A549 (cell line): Measurements from ENCODE around the gene TMCC2. TPM values are rescaled to one million over a fixed set of nuclear protein-coding genes. Genes with fewer than 3 reads are reported as not detected.
A peak's percentile ranks its signal among the peaks of the same experiment; 100 is the strongest.

Experiments
- ATAC-seq, 2 experiments: fragments of 200-7000 bp in 1 of 2; fragments of >200 bp in 1 of 2; cut with Nextera tagmentation in 1 of 2; cut with Tn5 transposase in 1 of 2; 3 replicates each; pipeline versions ENCODE4 v1.8.0 to v1.9.1; 2018 to 2020; ENCODE audit warnings: mild to moderate bottlenecking in 1 of 2, moderate library complexity in 1 of 2
- CTCF ChIA-PET: fragments of 300-600 bp; sonication (Branson Sonifier 250); formaldehyde crosslinking; extraction: SDS; loops from one replicate; lab custom pipeline; 2021; ENCODE audit warnings: antibody characterized with exemption, inconsistent platforms; lab: Yijun Ruan, JAX
- POLR2A ChIA-PET: fragments of 350-600 bp; formaldehyde crosslinking; extraction: SDS; loops from one replicate; lab custom pipeline; 2021; ENCODE audit warnings: antibody characterized with exemption, inconsistent platforms; lab: Yijun Ruan, JAX
- DNase-seq, 2 experiments: peaks; one replicate each; pipeline versions ENCODE4 v3.0.0 to v3.0.0-alpha.2; 2011 to 2016; ENCODE audit warnings: low read depth in 1 of 2, low spot score in 1 of 2
- FAIRE-seq: peaks from 2 replicates; lab custom pipeline; 2011; peaks lifted over from hg19 to GRCh38; lab: Jason Lieb, UNC
- H3K27ac ChIP-seq, 2 experiments: fragments of >200 bp; sonication (Bioruptor Twin); formaldehyde crosslinking; 3 replicates each; pipeline ENCODE4 v1.5.1; 2016 to 2017
- H3K4me1 ChIP-seq: fragments of >200 bp; sonication (Bioruptor Twin); formaldehyde crosslinking; 3 replicates; pipeline ENCODE4 v1.6.1; 2016
- H3K4me2 ChIP-seq: fragments of >200 bp; sonication (Bioruptor Twin); formaldehyde crosslinking; 3 replicates; pipeline ENCODE4 v1.6.1; 2016
- H3K4me3 ChIP-seq: fragments of >200 bp; sonication (Bioruptor Twin); formaldehyde crosslinking; 3 replicates; pipeline ENCODE4 v1.5.1; 2016
- H3K9me3 ChIP-seq: fragments of >200 bp; sonication (Bioruptor Twin); formaldehyde crosslinking; 3 replicates; pipeline ENCODE4 v1.6.1; 2016
- BCL3 ChIP-seq: fragments of >200 bp; sonication (Bioruptor Twin); formaldehyde crosslinking; IDR thresholded peaks from 3 replicates; pipeline ENCODE4 v1.6.1; 2016
- CEBPB ChIP-seq, 2 experiments: fragments of >200 bp in 1 of 2; sonication (Bioruptor Twin) in 1 of 2; formaldehyde crosslinking in 1 of 2; IDR thresholded peaks; 2 replicates each; pipeline ENCODE4 v1.6.1; 2012 to 2016
- CTCF ChIP-seq: fragments of >200 bp; sonication (Bioruptor Twin); formaldehyde crosslinking; IDR thresholded peaks from 3 replicates; pipeline ENCODE4 v1.5.1; 2016
- E2F6 ChIP-seq: IDR thresholded peaks from 2 replicates; pipeline ENCODE4 v1.6.1; 2012; ENCODE audit warnings: low read depth, borderline replicate concordance
- EHMT2 ChIP-seq: fragments of 200-600 bp; sonication (generic); IDR thresholded peaks from 2 replicates; pipeline ENCODE4 v1.6.1; 2016; ENCODE audit warnings: antibody characterized with exemption, low read depth, mild to moderate bottlenecking, moderate library complexity
- ELK1 ChIP-seq: fragments of 150-350 bp; IDR thresholded peaks from 2 replicates; pipeline ENCODE4 v1.6.1; 2014; ENCODE audit warnings: low read depth, mild to moderate bottlenecking, low read length
- FOSB ChIP-seq: fragments of 250-450 bp; sonication (Bioruptor Pico); IDR thresholded peaks from 2 replicates; pipeline ENCODE4 v1.5.0; 2020; ENCODE audit warnings: mild to moderate bottlenecking, moderate library complexity
- FOXS1 ChIP-seq: fragments of 250-450 bp; sonication (Bioruptor Pico); IDR thresholded peaks from 2 replicates; pipeline ENCODE4 v1.5.0; 2020; ENCODE audit warnings: mild to moderate bottlenecking, moderate library complexity
- GATA3 ChIP-seq: IDR thresholded peaks from 2 replicates; pipeline ENCODE4 v1.6.1; 2012; ENCODE audit warnings: borderline replicate concordance
- HDAC2 ChIP-seq: fragments of 200-600 bp; sonication (generic); IDR thresholded peaks from 2 replicates; pipeline ENCODE4 v1.6.1; 2016
- HES2 ChIP-seq: fragments of >200 bp; sonication (Bioruptor Twin); formaldehyde crosslinking; IDR thresholded peaks from 2 replicates; pipeline ENCODE4 v1.6.1; 2016
- HMGXB4 ChIP-seq: fragments of 250-450 bp; sonication (Bioruptor Pico); IDR thresholded peaks from 2 replicates; pipeline ENCODE4 v1.5.0; 2021; ENCODE audit warnings: mild to moderate bottlenecking, moderate library complexity, borderline replicate concordance
- HOXB5 ChIP-seq: fragments of 250-450 bp; sonication (Bioruptor Pico); IDR thresholded peaks from 2 replicates; pipeline ENCODE4 v1.5.0; 2020; ENCODE audit warnings: mild to moderate bottlenecking, moderate library complexity
- JUNB ChIP-seq: fragments of >200 bp; sonication (Bioruptor Twin); formaldehyde crosslinking; IDR thresholded peaks from 2 replicates; pipeline ENCODE4 v1.6.1; 2016
- KDM1A ChIP-seq: fragments of 200-600 bp; sonication (generic); IDR thresholded peaks from 2 replicates; pipeline ENCODE4 v1.6.1; 2016; ENCODE audit warnings: low read depth, mild to moderate bottlenecking
- MAZ ChIP-seq: fragments of 150-350 bp; IDR thresholded peaks from 2 replicates; pipeline ENCODE4 v1.6.1; 2014; ENCODE audit warnings: antibody characterized with exemption, low read depth, low read length, borderline replicate concordance
- NFE2L2 ChIP-seq: fragments of 150-350 bp; conservative IDR thresholded peaks from 2 replicates; pipeline ENCODE4 v1.6.1; 2014; ENCODE audit warnings: low read length
- NPAS2 ChIP-seq: fragments of 250-450 bp; sonication (Bioruptor Pico); IDR thresholded peaks from 2 replicates; pipeline ENCODE4 v1.8.0; 2022; ENCODE audit warnings: mild to moderate bottlenecking, moderate library complexity, borderline replicate concordance
- NR3C1 ChIP-seq: fragments of >200 bp; sonication (Bioruptor Twin); formaldehyde crosslinking; IDR thresholded peaks from 3 replicates; pipeline ENCODE4 v1.6.1; 2017
- POLR2AphosphoS2 ChIP-seq: conservative IDR thresholded peaks from 2 replicates; pipeline ENCODE4 v1.6.1; 2012; ENCODE audit warnings: low read length, improper control_type of control experiment, inconsistent platforms
- RARB ChIP-seq: fragments of 250-450 bp; sonication (Bioruptor Pico); IDR thresholded peaks from 2 replicates; pipeline ENCODE4 v1.8.0; 2021; ENCODE audit warnings: mild to moderate bottlenecking, moderate library complexity
- RCOR1 ChIP-seq: fragments of 150-350 bp; IDR thresholded peaks from 2 replicates; pipeline ENCODE4 v1.6.1; 2014; ENCODE audit warnings: antibody characterized with exemption, low read length, low read depth
- TFCP2L1 ChIP-seq: fragments of 250-450 bp; sonication (Bioruptor Pico); IDR thresholded peaks from 2 replicates; pipeline ENCODE4 v1.5.0; 2021; ENCODE audit warnings: mild to moderate bottlenecking
- USF2 ChIP-seq: fragments of 450-650 bp; IDR thresholded peaks from 2 replicates; pipeline ENCODE4 v1.6.1; 2014; ENCODE audit warnings: antibody characterized with exemption
- ZFP36 ChIP-seq: fragments of 450-650 bp; IDR thresholded peaks from 2 replicates; pipeline ENCODE4 v1.6.1; 2014; ENCODE audit warnings: borderline replicate concordance; ENCODE audit not compliant: partially characterized antibody
- ZSCAN20 ChIP-seq: fragments of 250-450 bp; sonication (Bioruptor Pico); IDR thresholded peaks from 2 replicates; pipeline ENCODE4 v1.8.0; 2022; ENCODE audit warnings: mild to moderate bottlenecking, moderate library complexity
- WGBS: methylation state at CpG from one replicate; pipeline ENCODE4 v1.1.6; 2017; ENCODE audit errors: missing lambda C conversion rate; 5-methylcytosine and 5-hydroxymethylcytosine counted together
- polyA plus RNA-seq, 4 experiments: library from polyadenylated mRNA; depleted of rRNA in 3 of 4; stranded (reverse); fragments of >200 nt; fragmentation: RNase III in 1 of 4; extraction: RNeasy Plus Mini Kit Qiagen cat#74134 plus additional on column Dnase treatment in 1 of 4; gene quantifications; 2 replicates in 3 of 4; 3 replicates in 1 of 4; pipeline ENCODE4 v1.2.3, GENCODE V29; 2011 to 2017

Gene TMCC2
- polyA plus RNA-seq, 2 of the 4 experiments (the other 2 are of a cell fraction), result 1.7 to 3.2 TPM

GRCh38 chr1:205190845-205191577 lies 36.7 kb upstream of the TMCC2 start:
- Histone ChIP-seq H3K27ac (peak overlapping the region in 1 of 2 experiments; percentile 14; a peak in 1 of 6 replicates), H3K4me1 (peaks cover 23% of the 10 kb centered on the region), H3K4me2 (peak overlapping the region; percentile 57), H3K9me3 (no peaks in the 10 kb centered on the region), H3K4me3 (no peak overlapping the region)
- DNase-seq (no peak), FAIRE-seq (no peak), ATAC-seq (peak in 1 of 2 experiments; percentile 53; a peak in 4 of 6 replicates)
- ChIA-PET CTCF (interaction anchor here (0.9 to 1.7 kb wide), 3 partner anchors 39 to 129 kb away, joined by 3 to 4 read pairs (median 4); partner anchors contain the start of gene RBBP5), POLR2A (interaction anchor here (0.7 kb wide), 1 partner anchor 20 kb away, joined by 3 read pairs; no protein-coding TSS in a partner anchor)
- TF ChIP-seq NR3C1 (no peak), POLR2AphosphoS2 (no peak), USF2 (no peak), FOXS1 (CRISPR knock-in tag) (no peak), RARB (CRISPR knock-in tag) (no peak), MAZ (no peak), JUNB (no peak), ELK1 (no peak), HOXB5 (CRISPR knock-in tag) (no peak), ZSCAN20 (CRISPR knock-in tag) (no peak), HMGXB4 (CRISPR knock-in tag) (no peak), KDM1A (no peak)
- WGBS, result 56% methylated on average over 9 of the region's 9 CpGs

- 53% methylated on average over 2 of the region's 2 CpGs for WGBS
- Histone ChIP-seq H3K4me1 (peaks cover 23% of the 10 kb centered on the region), H3K4me2 (peak overlapping the region; percentile 57), H3K9me3 (no peaks in the 10 kb centered on the region), H3K4me3 (no peak overlapping the region), H3K27ac (peak overlapping the region in 1 of 2 experiments; percentile 1; a peak in 1 of 6 replicates)
- no peak for FAIRE-seq
- CTCF ChIA-PET, result interaction anchor here (0.9 to 1.5 kb wide), 3 partner anchors 38 to 202 kb away, joined by 3 to 5 read pairs (median 3); no protein-coding TSS in a partner anchor
- no peak for DNase-seq
- POLR2A ChIA-PET, result no interaction called here
- ATAC-seq, result peak in 1 of 2 experiments; percentile 48; a peak in 2 of 6 replicates
- TF ChIP-seq RCOR1, result no peak
- no peak for TF ChIP-seq CTCF
- no peak for TF ChIP-seq ZFP36
- TF ChIP-seq E2F6, result no peak
- no peak for TF ChIP-seq HES2
- TF ChIP-seq TFCP2L1 (CRISPR knock-in tag), result no peak
- no peak for TF ChIP-seq HOXB5 (CRISPR knock-in tag)
- no peak for TF ChIP-seq MAZ
- TF ChIP-seq EHMT2, result no peak
- TF ChIP-seq NPAS2 (CRISPR knock-in tag), result no peak
- no peak for TF ChIP-seq HDAC2
- no peak for TF ChIP-seq CEBPB (IDR thresholded peaks at IDR 0.05)
- TF ChIP-seq NFE2L2, result no peak
- no peak for TF ChIP-seq GATA3
- no peak for TF ChIP-seq BCL3
- no peak for TF ChIP-seq FOSB (CRISPR knock-in tag)
- TF ChIP-seq HMGXB4 (CRISPR knock-in tag), result no peak
Measured at GRCh38 chr1:205191622-205192021, 36.1 kb upstream of the TMCC2 start.
